ENCODE data around the gene TK1.
"Not testable (repeated sequence)": the region's sequence is repeated elsewhere in the genome, so short reads cannot be mapped to it uniquely, and the experiment has no call there.

The TK1 gene

DNA sequence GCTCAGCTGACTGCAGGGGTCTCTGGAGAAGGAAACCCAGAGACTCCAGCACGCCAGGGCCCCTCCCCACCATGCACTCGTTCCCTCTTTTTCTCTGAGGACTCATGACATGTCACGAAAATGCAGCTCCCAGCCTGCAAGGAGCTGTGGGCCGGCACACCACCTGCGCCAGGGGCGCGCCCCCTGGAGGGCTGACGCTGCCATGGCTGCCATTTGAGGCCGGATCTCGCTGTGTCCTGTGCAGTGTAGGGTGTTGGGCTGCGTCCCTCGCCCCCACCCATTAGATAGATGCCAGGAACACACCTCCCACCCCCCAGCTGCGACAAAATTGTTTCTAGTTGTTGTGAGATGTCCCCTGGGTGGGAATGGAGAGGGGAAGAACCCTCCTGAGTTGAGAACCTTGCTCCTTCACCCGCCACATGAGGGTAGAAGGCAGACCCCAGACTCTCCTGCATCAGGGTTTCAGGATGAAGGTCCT lies 10.3 kb downstream of the TK1 start:
- peak in 10 of 14 donors; percentile 11 to 67 (median 40) for DNase-seq

DNA sequence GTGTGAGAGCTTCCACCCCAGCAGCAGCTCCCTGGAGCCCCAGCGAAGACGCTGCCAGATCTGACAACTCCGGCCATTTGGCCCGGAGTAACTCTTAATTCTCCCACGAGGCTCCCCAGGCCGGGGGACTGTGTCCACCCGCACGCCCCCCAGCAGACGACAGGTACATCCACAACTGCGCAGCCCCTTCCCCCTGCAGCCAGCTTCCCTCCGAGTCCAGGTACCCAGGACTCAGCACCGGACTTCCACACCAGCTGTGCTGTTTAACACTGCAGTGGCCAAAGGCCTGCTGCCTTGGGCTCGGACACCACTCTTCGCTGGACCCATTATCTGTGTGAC lies 11.2 kb downstream of the TK1 start:
- DNase-seq: no peak

DNA sequence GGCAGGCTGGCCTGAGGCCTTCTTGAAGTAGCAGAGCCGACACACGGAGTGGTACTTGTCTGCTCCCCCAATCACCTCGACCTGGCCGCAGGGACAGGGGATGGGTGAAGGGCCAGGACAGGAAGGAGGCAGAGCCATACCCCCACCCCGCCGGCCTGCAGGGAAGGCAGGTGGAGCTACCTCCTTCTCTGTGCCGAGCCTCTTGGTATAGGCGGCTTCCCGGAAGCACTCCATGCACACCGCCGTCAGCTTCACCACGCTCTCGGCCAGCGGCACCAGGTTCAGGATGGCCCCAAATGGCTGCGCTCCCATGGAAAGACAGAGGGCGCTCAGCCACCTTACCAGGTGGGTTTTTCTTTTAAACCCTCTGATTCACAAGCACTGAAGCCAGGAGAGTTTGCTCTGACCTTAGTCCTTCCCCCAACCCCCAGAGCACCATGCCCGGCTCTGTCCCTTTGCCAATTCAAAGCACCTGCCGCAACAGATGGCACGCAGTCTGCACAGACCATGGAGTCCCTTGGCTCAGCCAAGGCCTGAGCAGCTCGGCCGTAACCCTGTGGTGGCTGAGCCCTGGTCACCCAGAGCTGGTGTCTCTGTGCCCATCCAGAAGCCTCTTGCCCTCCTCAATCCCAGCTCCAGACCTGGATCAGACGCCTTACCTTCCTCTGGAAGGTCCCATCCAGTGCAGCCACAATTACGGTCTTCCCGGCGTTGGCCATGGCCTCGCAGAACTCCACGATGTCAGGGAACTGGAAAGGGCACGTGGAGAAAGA lies 11.8 kb downstream of the TK1 start:
- DNase-seq: peak in 3 of 14 donors; percentile 44 to 97 (median 74)

DNA sequence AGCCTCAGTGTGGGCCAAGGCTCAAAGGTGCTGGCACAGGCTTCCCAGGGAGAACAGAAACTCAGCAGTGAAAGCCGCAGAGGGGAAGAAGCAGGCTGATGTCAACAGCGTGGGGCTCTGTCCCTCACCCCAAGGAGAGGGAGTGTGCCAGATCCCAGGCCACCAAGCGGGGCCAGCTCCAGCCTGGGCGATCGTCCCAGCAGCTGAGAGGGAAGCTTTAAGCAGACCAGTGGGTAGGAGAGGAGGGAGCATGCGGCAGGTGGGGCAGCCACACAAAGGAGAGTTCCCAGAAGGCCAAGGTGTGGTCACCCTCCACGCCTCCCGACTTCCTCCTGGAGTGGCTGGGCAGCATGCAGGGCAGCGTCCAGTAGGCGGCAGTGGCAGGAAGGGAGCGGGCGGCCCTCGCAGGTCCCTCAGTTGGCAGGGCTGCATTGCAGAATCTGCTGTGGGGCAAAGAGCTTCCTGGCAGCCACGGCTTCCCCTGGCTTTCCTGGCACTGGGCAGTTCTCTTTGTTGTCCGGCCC lies 12.4 kb downstream of the TK1 start:
- DNase-seq: peak in 13 of 14 donors; percentile 58 to 97 (median 87)

DNA sequence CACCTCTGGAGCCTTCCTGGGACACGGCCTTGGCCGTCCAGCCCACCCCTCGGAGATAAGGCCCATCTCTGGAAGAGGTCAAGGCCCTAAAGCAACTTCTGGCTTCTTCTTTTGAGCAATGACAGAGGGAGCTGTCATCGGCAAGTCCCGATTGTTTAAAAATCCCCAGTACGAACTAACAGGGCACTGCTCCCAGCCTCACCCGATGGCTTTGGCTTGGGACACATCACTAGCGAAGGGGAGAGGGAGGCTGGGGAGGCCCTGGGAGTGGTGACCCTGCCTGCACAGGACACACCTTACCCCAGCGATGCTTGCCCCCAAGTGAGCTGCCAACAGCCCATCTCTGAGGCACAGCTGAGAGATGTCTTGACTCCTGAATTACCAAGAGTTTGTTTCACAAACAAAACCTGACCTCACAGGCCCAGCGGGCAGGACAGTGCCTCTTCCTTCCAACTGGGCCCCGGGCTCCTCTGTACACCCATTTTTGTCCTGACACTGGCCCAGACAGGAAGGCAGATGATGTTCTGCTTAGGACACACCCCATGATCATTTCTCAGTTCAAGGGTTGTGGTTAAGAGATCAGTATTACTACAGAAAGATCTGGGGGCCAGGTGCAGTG lies 13.6 kb downstream of the TK1 start:
- DNase-seq: peak in 1 of 14 donors; percentile 13

DNA sequence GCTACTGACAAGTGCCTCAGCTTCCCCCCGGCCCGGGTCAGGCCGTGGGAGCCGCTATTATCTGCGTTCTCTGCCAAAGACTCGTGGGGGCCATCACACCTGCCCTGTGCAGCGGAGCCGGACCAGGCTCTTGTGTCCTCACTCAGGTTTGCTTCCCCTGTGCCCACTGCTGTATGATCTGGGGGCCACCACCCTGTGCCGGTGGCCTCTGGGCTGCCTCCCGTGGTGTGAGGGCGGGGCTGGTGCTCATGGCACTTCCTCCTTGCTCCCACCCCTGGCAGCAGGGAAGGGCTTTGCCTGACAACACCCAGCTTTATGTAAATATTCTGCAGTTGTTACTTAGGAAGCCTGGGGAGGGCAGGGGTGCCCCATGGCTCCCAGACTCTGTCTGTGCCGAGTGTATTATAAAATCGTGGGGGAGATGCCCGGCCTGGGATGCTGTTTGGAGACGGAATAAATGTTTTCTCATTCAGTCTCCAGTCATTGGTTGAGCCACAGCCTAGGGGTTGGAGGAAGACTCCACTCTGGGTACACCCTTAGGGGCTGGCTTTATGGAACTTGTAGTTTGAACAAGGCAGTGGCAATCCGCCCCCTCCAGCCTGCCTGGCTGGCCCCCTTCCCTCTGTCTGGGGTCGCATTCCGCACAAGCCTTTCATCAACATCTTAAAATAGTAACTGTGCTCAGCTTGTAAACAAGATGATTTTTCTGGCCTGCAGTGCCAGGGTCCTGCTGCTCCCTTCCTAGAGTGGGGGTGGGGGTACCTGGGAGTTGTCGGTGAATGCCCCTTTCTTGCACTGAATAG lies 14.4 kb downstream of the TK1 start:
- peak in 5 of 14 donors; percentile 26 to 42 (median 32) for DNase-seq

DNA sequence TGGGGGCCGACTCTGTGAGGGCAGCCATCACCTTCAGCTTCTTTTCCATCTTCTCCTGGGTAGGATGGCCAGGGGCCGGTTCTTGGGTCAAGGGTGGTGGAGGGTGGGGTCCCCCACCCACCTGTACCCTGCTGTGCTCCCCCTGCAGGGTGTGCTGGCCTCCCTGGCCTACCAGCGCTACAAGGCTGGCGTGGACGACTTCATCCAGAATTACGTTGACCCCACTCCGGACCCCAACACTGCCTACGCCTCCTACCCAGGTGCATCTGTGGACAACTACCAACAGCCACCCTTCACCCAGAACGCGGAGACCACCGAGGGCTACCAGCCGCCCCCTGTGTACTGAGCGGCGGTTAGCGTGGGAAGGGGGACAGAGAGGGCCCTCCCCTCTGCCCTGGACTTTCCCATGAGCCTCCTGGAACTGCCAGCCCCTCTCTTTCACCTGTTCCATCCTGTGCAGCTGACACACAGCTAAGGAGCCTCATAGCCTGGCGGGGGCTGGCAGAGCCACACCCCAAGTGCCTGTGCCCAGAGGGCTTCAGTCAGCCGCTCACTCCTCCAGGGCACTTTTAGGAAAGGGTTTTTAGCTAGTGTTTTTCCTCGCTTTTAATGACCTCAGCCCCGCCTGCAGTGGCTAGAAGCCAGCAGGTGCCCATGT lies 15.1 kb downstream of the TK1 start:
- not testable (repeated sequence) for DNase-seq

DNA sequence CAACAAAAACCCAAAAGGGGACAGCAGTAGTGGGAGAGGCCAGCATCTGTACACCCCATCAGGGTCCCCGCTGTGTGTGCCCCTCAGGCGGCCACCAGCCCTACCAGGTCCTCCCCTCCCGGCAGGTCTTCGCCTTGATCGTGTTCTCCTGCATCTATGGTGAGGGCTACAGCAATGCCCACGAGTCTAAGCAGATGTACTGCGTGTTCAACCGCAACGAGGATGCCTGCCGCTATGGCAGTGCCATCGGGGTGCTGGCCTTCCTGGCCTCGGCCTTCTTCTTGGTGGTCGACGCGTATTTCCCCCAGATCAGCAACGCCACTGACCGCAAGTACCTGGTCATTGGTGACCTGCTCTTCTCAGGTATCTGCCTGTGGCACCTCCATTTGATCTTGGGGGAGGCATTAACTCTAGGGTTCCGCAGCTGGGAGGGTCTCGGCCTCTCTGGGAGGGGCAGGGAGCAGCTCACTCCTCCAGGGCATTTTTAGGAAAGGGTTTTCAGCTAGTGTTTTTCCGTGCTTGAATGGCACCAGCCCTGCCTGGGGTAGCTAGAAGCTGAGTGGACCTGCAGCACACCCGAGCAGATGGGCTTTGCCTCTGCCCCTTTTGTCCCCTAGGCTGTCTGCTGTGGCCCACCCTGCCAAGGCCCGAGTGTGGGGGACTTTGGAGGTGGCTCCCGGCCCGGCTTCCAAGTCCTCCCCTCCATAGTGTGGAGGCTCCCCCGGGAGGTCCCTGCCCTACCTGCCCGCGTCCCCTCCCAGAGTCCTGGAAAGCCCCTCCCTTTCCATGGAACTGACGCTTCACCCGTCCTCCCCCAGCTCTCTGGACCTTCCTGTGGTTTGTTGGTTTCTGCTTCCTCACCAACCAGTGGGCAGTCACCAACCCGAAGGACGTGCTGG lies 15.9 kb downstream of the TK1 start:
- DNase-seq: peak in 1 of 14 donors; percentile 22

DNA sequence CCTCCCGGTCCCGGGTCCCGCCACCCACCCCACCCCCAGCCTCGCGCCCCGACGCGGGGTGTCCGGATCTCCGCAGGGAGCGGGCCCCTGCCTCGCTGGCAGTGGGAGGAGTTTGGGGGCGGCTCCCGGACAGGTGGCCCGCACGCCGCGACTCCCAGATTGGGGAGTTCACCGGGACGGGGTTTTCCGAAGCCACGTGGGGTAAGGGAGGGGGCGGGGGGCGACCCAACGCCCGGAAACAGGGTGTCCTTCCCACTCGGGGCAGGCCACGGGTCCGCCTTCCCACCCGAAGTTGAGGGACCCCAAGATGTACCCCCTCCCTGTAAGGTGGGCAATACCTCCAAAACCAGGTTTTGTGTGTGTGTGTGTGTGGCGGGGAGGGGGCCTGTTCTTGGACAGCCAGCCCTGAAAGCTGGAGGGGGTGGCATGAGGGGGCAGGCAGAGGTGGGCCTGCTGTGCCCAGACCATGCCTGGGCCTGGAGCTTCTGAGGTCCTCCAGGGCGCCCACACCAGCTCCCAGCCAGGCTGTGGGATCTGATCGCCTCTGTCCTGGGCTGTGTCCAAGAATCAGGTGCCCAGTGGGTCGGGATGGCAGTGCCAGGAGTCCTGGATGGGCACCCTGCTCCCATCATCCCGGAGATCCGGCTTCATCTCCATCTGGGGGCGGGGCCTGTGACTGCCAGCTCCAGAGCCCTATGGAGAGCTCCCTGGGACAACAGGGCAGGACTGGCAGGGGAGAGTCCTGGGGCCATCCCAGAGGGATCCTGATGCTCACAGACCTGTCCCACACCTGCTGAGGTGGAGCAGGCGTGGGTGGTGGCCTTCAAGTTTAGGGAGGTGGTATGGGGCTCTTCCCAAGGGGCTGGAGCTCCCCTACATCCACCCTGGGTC lies 17.7 kb downstream of the TK1 start:
- peak in 12 of 14 donors; percentile 18 to 73 (median 43) for DNase-seq

DNA sequence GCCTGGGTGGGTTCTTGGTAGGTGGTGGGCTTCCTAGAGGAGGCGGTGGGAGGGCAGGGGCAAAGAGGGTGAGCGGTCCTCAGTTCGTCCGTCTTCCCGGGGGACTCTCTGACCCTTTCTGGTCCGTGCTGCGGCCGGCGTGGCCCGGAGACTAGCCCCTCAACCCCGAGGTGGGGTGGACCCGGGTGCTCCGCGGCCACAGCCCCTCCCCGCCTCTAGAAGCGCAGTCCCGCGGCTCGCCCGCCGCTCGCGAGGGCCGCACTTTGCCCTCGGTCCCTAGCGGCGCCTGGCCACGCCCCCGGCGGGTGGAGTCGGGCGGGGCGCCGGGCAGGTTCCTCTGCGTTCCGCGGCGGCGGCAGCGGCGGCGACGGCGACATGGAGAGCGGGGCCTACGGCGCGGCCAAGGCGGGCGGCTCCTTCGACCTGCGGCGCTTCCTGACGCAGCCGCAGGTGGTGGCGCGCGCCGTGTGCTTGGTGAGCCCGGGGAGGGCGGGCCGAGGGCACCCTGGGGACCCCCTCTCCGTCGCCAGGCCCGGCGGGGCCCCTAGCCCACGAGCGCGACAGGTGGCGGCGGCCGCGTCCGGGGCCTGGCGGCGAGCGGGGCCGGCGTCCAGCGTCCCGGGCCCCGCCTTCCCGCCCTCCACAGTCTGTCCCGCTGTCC lies 18.5 kb downstream of the TK1 start, which contains the start of gene SYNGR2:
SYNGR2 (plus strand) TSS at position 340 of the 661 bp plus-strand sequence; CDS start at position 376, 36 bp downstream.
- peak in 10 of 14 donors; percentile 14 to 73 (median 38) for DNase-seq

DNA sequence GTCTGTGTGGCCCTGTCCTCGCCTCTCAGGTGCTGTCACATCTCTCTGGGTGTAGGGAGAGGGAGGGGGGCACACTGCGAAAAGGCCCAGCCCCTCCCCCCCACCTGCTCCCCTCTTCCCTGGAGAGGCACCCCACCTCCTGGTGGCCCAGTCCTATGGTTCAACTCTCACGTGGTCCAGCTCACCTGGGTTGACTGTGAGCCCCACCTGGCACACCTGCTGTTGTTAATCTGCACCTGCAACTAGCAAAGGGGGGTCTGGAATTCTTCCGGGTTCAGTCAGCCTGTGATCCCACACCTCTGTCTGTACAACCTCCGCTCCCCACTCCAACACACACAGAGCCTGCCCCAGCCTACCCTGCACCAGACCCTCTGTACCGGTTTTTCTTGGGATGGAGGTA lies 20.4 kb downstream of the TK1 start:
- DNase-seq: no peak

DNA sequence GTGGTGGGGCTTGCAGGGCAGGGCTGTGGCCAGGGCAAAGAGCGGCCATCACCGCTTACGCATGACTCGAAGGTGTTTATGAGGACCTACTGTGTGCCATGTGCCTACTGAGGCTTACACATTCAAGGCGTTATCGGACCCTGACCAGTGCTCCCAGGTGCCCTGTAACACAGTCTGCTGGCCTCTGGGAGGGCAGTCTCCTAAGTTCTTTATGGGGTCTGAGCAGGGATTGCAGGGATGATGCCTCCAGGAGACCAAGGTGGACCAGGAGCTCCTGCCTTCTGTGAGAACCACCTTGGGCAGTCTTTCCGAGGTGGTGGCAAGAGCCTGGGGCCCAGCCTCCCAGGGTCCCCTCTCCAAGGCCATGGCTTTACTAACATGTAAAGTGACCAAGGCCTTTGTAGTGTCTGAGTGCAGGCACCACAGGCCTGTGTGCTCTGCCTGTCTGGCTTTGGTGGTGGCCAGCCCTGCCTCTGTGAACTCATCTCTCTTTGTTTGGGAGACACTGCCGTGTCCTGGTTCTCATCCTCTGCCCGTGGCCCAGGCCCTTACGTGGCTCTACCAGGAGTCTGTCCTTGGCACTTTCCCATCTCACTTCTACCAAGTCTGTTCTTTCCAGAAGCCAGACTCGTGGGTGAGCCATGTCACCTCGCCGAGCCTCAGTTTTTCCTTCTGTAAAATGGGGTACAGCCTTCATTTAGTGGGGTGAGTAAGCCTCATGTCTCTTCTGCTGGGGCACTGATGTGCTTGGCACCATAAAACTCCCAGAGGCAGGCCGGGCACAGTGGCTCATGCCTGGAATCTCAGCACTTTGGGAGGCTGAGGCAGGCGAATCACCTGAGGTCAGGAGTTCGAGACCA lies 21.9 kb downstream of the TK1 start:
- DNase-seq: no peak

DNA sequence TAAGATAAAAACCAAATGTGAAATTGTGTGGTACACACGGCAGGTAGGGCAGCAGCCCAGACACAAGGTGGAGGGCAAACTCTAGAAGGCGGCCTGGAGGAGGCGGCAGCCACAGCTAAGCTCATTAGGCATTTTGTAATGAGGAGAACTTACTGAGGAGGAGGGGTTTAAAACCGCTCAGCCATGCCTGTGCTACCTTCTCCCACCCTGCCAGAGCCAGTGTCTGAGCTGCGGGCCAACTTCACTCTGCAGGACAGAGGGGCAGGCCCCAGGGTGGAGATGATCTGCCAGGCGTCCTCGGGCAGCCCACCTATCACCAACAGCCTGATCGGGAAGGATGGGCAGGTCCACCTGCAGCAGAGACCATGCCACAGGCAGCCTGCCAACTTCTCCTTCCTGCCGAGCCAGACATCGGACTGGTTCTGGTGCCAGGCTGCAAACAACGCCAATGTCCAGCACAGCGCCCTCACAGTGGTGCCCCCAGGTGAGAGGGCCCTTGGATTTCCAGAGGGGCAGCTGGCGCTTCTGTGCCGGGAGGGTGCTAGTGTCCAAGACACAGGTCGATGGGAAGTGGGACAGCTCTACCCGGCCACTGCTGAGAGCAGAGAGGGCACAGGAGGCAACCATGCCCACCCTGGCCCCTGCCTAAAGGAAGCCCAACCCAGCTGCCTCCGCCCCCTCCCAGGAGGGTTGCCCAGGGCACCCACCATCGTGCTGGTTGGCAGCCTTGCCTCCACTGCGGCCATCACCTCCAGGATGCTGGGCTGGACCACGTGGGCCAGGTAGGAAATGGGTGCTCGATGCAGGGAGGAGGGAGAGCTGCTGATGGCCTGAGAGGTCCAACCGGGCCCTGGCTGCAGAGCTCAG lies 22.7 kb downstream of the TK1 start:
- peak in 1 of 14 donors; percentile 13 for DNase-seq

DNA sequence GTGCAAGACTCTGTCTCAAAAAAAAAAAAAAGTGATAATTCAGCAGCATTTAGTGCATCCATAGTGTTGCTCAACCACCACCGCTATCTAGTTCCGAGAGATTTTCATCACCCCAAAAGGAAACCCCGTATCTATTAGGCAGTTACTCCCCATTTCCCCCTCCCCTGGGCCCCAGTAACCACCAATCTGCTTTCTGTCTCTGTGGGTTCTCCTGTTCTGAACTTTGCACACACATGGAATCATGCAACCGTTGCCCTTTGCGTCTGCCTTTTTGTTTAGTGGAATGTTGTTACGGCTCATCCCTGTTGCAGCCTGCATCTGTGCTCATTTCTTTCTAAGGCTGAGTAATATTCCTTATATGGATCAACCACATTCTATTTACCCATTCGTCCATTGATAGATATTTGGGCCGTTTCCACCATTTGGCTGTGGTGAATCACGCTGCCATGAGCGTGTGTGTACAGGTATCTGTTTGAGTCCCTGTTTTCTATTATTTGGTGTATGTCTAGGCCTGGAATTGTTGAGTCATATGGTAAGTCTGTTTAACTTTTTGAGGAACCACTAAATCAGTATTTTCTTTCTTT lies 27.2 kb downstream of the TK1 start:
- DNase-seq: no peak

DNA sequence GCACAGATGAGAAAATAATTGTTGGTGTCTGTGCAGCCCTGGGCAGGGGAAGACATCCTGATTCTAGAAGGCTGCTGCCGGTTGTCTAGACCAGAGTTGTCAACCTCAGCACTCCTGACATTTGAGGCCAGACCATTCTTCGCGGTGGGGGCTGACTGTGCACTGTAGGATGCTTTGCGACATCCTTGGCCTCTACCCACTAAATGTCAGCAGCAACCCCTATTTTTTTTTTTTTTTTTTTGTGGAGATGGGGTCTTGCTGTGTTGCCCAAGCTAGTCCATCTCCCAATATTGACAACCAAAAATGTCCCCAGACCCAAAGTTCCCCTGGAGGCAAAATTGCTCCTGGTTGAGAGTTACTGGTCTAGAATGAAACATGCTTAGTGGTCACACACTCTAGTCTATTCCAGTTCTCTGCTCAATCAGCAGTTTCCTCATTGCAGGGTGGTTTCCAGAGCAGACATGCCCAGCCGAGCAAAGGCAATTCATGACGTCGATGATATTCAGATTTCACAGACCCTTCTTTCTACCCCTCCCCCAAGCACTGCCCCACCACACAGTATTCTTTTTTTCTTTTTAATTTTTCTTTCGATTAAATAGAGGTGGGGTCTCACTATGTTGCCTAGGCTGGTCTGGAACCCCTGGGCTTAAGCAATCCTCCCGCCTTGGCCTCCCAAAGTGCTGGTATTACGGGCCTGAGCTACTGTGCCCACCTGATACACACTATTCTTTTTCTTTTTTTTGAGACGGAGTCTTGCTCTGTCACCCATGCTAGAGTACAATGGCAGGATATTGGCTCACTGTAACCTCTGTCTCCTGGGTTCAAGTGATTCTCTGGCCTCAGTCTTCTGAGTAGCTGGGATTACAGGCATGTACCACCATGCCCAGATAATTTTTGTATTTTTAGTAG lies 31.7 kb downstream of the TK1 start:
- peak in 1 of 14 donors; percentile 42 for DNase-seq

DNA sequence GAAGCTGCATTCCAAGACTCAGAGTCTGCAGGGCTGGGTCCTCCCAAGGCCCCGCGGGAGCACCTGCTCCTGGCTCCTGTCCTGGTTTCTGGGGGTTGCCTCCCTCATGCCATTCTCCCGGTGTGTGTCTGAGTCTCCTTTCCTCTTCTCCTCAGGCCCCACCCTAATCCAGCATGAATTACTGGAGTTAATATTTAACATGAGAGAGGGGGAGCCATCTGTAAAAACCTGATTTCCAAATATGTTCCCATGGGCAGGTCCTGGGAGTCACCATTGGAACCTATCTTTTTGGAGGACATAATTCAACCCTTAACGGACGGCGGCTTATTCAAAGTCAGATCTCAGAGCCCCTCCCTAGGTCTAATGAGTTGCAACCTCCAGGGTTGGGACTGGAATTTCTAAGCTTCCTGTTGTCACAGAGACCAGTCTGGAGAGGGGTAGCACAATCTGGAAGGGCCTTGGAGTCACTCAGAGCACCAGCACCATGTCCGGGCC lies 35.3 kb downstream of the TK1 start:
- no peak for DNase-seq

All from C1 segment of cervical spinal cord (tissue), 14 donors.